ENCODE measurements around the gene ITIH4. TPM values are rescaled to one million over a fixed set of nuclear protein-coding genes. Genes with fewer than 3 reads are reported as not detected.

ITIH4 gene
- total and polyA plus RNA-seq, 9 of the 15 experiments (the other 6 are each of a cell fraction or from before 2014, with no cell fraction given): 0.09 to 0.62 (median 0.20) TPM; not detected in 6

GRCh38 chr3:52770496-52771333 is 59.8 kb downstream of the ITIH4 start, which contains the start of gene NEK4 (continued):
- TF ChIP-seq POLR3A (IDR thresholded peaks at IDR 0.05; ENCODE audit: borderline replicate concordance, extremely low read depth, insufficient read depth, insufficient read length): no peak
- TF ChIP-seq GTF2E2 (tag; IDR thresholded peaks at IDR 0.05): peak; percentile 85; the same call in 1 of the 2 replicates
- no peak for TF ChIP-seq ZNF511 (CRISPR knock-in tag; IDR thresholded peaks at IDR 0.05)
- no peak for TF ChIP-seq ZNF699 (CRISPR knock-in tag; IDR thresholded peaks at IDR 0.05; ENCODE audit: insufficient replicate concordance)
- TF ChIP-seq TBL1XR1 (IDR thresholded peaks at IDR 0.05; ENCODE audit: low read length in 2 of 2): peak in 1 of 2 experiments; percentile 55; a peak in 1 of 4 replicates
- no peak for TF ChIP-seq FOXJ3 (CRISPR knock-in tag; IDR thresholded peaks at IDR 0.05)
- no peak for TF ChIP-seq EHMT2 (IDR thresholded peaks at IDR 0.05)
- peak; percentile 53; the same call in 1 of the 2 replicates for TF ChIP-seq SPI1 (IDR thresholded peaks at IDR 0.05; ENCODE audit: borderline replicate concordance, low read depth, low read length)
- TF ChIP-seq COPS2 (conservative IDR thresholded peaks at IDR 0.05): no peak
- peak; percentile 46; the same call in 1 of the 2 replicates for TF ChIP-seq BRD4 (IDR thresholded peaks at IDR 0.05)
- TF ChIP-seq PYGO2 (tag; IDR thresholded peaks at IDR 0.05): no peak
- no peak for TF ChIP-seq FOS (IDR thresholded peaks at IDR 0.05; ENCODE audit: extremely low read depth, insufficient read length)
- no peak for TF ChIP-seq ZKSCAN1 (IDR thresholded peaks at IDR 0.05; ENCODE audit: low read depth, low read length)
- TF ChIP-seq ZNF311 (CRISPR knock-in tag; IDR thresholded peaks at IDR 0.05): no peak
- no peak for TF ChIP-seq DIDO1 (tag; IDR thresholded peaks at IDR 0.05; ENCODE audit: low read depth)
- TF ChIP-seq SAP30 (IDR thresholded peaks at IDR 0.05; ENCODE audit: borderline replicate concordance, insufficient read depth, low read depth, low read length, poor library complexity, severe bottlenecking): peak; percentile 71
- peak; percentile 91 for TF ChIP-seq SUPT5H (IDR thresholded peaks at IDR 0.05)
- no peak for TF ChIP-seq CREBBP (IDR thresholded peaks at IDR 0.05; ENCODE audit: low read depth, low read length)
- TF ChIP-seq, protein P1, sequence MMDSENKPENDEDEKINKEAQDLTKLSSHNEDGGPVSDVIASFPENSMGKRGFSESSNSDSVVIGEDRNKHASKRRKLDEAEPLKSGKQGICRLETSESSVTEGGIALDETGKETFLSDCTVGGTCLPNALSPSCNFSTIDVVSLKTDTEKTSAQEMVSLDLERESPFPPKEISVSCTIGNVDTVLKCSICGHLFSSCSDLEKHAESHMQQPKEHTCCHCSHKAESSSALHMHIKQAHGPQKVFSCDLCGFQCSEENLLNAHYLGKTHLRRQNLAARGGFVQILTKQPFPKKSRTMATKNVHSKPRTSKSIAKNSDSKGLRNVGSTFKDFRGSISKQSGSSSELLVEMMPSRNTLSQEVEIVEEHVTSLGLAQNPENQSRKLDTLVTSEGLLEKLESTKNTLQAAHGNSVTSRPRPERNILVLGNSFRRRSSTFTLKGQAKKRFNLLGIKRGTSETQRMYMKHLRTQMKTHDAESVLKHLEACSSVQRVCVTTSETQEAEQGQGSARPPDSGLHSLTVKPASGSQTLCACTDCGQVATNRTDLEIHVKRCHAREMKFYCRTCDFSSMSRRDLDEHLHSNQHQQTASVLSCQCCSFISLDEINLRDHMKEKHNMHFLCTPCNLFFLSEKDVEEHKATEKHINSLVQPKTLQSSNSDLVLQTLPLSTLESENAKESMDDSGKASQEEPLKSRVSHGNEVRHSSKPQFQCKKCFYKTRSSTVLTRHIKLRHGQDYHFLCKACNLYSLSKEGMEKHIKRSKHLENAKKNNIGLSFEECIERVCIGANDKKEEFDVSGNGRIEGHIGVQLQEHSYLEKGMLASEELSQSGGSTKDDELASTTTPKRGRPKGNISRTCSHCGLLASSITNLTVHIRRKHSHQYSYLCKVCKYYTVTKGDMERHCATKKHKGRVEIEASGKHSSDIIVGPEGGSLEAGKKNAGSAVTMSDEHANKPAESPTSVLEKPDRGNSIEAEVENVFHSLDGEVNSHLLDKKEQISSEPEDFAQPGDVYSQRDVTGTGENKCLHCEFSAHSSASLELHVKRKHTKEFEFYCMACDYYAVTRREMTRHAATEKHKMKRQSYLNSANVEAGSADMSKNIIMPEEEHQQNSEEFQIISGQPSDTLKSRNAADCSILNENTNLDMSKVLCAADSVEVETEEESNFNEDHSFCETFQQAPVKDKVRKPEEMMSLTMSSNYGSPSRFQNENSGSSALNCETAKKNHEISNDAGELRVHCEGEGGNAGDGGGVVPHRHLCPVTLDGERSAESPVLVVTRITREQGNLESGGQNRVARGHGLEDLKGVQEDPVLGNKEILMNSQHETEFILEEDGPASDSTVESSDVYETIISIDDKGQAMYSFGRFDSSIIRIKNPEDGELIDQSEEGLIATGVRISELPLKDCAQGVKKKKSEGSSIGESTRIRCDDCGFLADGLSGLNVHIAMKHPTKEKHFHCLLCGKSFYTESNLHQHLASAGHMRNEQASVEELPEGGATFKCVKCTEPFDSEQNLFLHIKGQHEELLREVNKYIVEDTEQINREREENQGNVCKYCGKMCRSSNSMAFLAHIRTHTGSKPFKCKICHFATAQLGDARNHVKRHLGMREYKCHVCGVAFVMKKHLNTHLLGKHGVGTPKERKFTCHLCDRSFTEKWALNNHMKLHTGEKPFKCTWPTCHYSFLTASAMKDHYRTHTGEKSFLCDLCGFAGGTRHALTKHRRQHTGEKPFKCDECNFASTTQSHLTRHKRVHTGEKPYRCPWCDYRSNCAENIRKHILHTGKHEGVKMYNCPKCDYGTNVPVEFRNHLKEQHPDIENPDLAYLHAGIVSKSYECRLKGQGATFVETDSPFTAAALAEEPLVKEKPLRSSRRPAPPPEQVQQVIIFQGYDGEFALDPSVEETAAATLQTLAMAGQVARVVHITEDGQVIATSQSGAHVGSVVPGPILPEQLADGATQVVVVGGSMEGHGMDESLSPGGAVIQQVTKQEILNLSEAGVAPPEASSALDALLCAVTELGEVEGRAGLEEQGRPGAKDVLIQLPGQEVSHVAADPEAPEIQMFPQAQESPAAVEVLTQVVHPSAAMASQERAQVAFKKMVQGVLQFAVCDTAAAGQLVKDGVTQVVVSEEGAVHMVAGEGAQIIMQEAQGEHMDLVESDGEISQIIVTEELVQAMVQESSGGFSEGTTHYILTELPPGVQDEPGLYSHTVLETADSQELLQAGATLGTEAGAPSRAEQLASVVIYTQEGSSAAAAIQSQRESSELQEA (IDR thresholded peaks at IDR 0.05; ENCODE audit: low read depth): no peak
- TF ChIP-seq POLR2AphosphoS5 (IDR thresholded peaks at IDR 0.05; ENCODE audit: control insufficient read depth, insufficient read depth, low read depth, low read length): peak; percentile 89

Measured in K562 (cell line).